Heart left ventricle (tissue), 16 donors: Measurements from ENCODE around the gene CDK5R2. TPM values are rescaled to one million over a fixed set of nuclear protein-coding genes. Genes with fewer than 3 reads are reported as not detected.
A peak's percentile ranks its signal among the peaks of the same experiment; 100 is the strongest.

Experiments
- ATAC-seq, 4 donors: fragments of 200-7000 bp; cut with Tn5 transposase; one replicate each; pipeline ENCODE4 v1.9.1; 2020 to 2022; ENCODE audit warnings: moderate library complexity in 4 of 4, mild to moderate bottlenecking in 3 of 4, moderate number of reproducible peaks in 1 of 4
- DNase-seq, 5 donors: peaks; one replicate each; pipeline ENCODE4 v3.0.0-alpha.2; 2020
- H3K27ac ChIP-seq, 12 donors: fragments of 200-600 bp; sonication (generic) in 4 of 12; one replicate each; pipeline versions ENCODE4 v1.5.0 to v1.8.0; 2016 to 2022; ENCODE audit warnings: mild to moderate bottlenecking in 2 of 12
- H3K27me3 ChIP-seq, 9 donors: fragments of 200-600 bp; sonication (generic) in 2 of 9; one replicate each; pipeline versions ENCODE4 v1.5.1 to v1.8.0; 2016 to 2022; ENCODE audit warnings: mild to moderate bottlenecking in 3 of 9
- H3K36me3 ChIP-seq, 9 donors: fragments of 200-600 bp; sonication (generic) in 2 of 9; one replicate each; pipeline versions ENCODE4 v1.5.0 to v1.8.0; 2018 to 2022; ENCODE audit warnings: mild to moderate bottlenecking in 2 of 9
- H3K4me1 ChIP-seq, 12 donors: fragments of 200-600 bp; sonication (generic) in 4 of 12; one replicate each; pipeline versions ENCODE4 v1.5.0 to v1.8.0; 2016 to 2022; ENCODE audit warnings: mild to moderate bottlenecking in 3 of 12
- H3K4me3 ChIP-seq, 12 donors: fragments of 200-600 bp; sonication (generic) in 4 of 12; one replicate each; pipeline versions ENCODE4 v1.5.0 to v1.8.0; 2017 to 2022; ENCODE audit warnings: mild to moderate bottlenecking in 9 of 12, moderate library complexity in 4 of 12
- H3K9me3 ChIP-seq, 12 donors: fragments of 200-600 bp; sonication (generic) in 4 of 12; one replicate each; pipeline versions ENCODE4 v1.5.0 to v1.8.0; 2016 to 2022; ENCODE audit warnings: mild to moderate bottlenecking in 1 of 12
- POLR2A ChIP-seq, 2 donors: fragments of 450-650 bp; IDR thresholded peaks; one replicate each; pipeline ENCODE4 v1.6.1; 2017; ENCODE audit warnings: antibody characterized with exemption in 2 of 2, mild to moderate bottlenecking in 2 of 2, moderate library complexity in 2 of 2
- WGBS, 4 donors: extraction: QIAGEN DNeasy Blood & Tissue Kit in 2 of 4; methylation state at CpG; one replicate each; pipeline versions ENCODE4 v1.1.5 to v1.1.7; 2013 to 2018; 5-methylcytosine and 5-hydroxymethylcytosine counted together
- intact Hi-C, 10 donors: fragments of 100-400 bp; cut with DNase I; formaldehyde crosslinking; loops; one replicate each; pipeline versions ENCODE4 v1.11.1 to v1.14.2; 2022
- polyA plus RNA-seq, 2 donors: library from polyadenylated mRNA; stranded (reverse); fragments of 200-250 nt; gene quantifications; one replicate each; pipeline ENCODE4 v1.2.3, GENCODE V29; 2013
- total RNA-seq, 9 donors: library from RNA; depleted of rRNA in 2 of 9; stranded (reverse); fragments of >200 nt in 2 of 9; fragmentation: NEBNext Ultra II Directional in 3 of 9; extraction: Animal tissue kit (Norgen Biotek cat#: 25700) in 3 of 9; gene quantifications; one replicate each; pipeline versions ENCODE4 v1.1.0 to v1.2.4, GENCODE V29; 2016 to 2023
- TF ChIP-seq, protein P1 (sequence below), 12 donors: fragments of 200-600 bp; sonication (generic) in 4 of 12; IDR thresholded peaks; one replicate each; pipeline versions ENCODE4 v1.5.0 to v1.8.0; 2018 to 2022; ENCODE audit warnings: antibody characterized with exemption in 12 of 12, mild to moderate bottlenecking in 5 of 12
- donor health status: ischemic (EF 13 %, LVEDD 7.1; RV severe dilation, severe dysfunction).
- donor health status: healthy with polysubstance abuse.
- donor health status: DM: no; HTN: yes; CAD: no.
- donor health status: DM: no; HTN: no; CAD: no.
- donor health status: ischemic (EF 25% LVEDD 6.9; RV normal size, moderate dysfunction).
- donor health status: ischemic (EF 25% LVEDD 5.7; RV mildly dilated, moderate dysfunction).
- donor health status: healthy.
- donor health status: DM: yes; HTN: yes; CAD: no.
- donor health status: ischemic (EF 35%, LVEDD 5.7; RV mildly dilated, moderate dysfunction).
- donor health status: nonischemic (EF 11% LVEDD 7.7; RV severe dilation, severe dysfunction).
- donor health status: DM: yes; HTN: yes; CAD: no.
- donor health status: PGD.
- donor health status: ischemic (EF 29% LVEDD 5.4; RV normal size, mild dysfunction).
- donor health status: nonischemic (EF 23%, LVEDD 6.1; RV moderate dilation, normal function).

CDK5R2 gene
- total and polyA plus RNA-seq, 11 donors, result not detected

DNA sequence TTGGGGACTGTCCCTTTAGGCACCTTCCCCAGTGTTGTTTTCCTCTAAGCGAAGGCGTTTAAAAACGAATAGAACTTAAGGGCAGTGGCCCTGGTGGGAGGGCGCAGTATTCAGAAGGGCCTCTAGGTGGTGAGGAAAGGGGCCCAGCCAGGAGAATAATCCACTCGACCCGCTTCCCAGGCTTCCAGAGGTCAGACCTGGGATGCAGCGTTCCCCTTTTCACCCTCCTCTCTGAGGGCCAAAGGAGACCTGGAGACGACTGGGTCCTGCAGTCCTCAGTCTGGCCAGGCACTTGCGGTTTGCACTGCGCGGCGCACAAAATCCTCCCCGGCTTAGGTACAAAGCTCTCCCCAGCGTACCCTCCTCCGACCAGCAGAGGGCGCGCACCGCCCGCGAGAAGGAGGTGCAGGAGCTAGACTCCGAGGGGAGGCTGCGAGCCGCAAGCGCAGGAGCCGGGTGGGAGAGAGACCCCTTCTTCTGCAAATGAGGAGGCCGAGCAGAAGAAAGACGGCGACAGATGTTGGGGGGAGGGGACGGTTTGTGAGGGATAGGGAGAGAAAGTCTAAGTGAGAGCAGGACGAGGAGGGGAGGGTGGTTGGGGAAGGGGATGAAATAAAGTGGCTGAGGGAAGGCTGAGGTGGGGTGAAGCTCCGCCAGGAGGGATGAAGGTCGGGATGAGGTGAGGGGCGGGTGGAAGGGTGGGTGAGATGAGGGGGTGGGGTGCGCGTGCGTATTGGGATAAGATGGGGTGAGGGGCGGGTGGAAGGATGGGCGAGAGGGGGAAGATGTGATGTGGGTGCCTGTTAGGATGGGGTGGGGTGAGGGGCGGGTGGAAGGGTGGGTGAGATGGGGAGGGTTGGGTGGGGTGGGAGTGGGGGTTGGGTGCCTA lies 20.6 kb downstream of the CDK5R2 start:
- H3K27me3 ChIP-seq, result peaks cover 45 to 95% (median 73%) of the 10 kb centered on the region in 9 donors
- H3K36me3 ChIP-seq, result no peaks in the 10 kb centered on the region
- peak overlapping the region in 5 of 12 donors; percentile 8 to 38 (median 20) for H3K4me3 ChIP-seq
- peaks cover 12 to 47% (median 39%) of the 10 kb centered on the region in 12 donors for H3K4me1 ChIP-seq
- H3K9me3 ChIP-seq, result no peaks in the 10 kb centered on the region
- DNase-seq (peak; percentile 73 to 88 (median 79)), ATAC-seq (peak; percentile 76 to 93 (median 83))
- H3K27ac ChIP-seq, result no peak overlapping the region
- TF ChIP-seq POLR2A (IDR thresholded peaks at IDR 0.05), result no peak
- TF ChIP-seq, protein P1, sequence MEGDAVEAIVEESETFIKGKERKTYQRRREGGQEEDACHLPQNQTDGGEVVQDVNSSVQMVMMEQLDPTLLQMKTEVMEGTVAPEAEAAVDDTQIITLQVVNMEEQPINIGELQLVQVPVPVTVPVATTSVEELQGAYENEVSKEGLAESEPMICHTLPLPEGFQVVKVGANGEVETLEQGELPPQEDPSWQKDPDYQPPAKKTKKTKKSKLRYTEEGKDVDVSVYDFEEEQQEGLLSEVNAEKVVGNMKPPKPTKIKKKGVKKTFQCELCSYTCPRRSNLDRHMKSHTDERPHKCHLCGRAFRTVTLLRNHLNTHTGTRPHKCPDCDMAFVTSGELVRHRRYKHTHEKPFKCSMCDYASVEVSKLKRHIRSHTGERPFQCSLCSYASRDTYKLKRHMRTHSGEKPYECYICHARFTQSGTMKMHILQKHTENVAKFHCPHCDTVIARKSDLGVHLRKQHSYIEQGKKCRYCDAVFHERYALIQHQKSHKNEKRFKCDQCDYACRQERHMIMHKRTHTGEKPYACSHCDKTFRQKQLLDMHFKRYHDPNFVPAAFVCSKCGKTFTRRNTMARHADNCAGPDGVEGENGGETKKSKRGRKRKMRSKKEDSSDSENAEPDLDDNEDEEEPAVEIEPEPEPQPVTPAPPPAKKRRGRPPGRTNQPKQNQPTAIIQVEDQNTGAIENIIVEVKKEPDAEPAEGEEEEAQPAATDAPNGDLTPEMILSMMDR (IDR thresholded peaks at IDR 0.05), result peak; percentile 80 to 93 (median 90)
- 3 to 6% (median 3%) methylated on average over 38 to 39 of the region's 39 CpGs for WGBS, 4 donors
- intact Hi-C loops, result no loop called here

DNA sequence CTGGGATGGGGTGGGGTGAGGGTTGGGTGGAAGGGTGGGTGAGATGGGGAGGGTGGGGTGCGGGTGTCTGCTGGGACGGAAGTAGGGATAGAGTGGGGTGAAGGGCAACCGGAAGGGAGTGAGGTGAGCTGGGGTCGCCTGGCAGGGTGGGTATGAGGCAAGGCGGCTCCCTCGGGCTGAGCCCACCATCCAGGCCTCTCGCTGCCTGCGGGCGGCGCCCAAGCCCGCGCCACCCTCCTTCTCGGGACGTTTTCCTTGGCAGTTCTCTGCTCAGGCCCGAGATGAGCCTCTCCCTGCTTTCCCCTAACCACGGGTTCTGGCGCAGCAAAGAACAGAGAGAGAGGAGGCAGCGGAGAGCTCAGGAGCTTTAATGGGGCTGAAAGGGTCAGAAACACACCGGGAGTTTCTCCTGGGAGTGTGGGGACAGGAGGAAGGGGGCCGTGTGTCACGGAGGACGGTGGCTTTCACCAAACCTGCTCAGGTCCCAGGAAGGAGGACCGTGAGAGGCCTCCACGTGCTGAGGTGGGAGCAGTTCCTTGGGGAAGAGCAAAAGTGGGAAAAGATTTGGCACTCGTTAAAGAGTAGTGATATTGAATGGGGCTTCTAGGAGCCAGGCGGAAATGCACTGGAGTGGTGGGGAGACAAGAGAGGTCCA lies 21.4 kb downstream of the CDK5R2 start:
- TF ChIP-seq, protein P1 (IDR thresholded peaks at IDR 0.05), result no peak
- TF ChIP-seq POLR2A (IDR thresholded peaks at IDR 0.05), result no peak
- peaks cover 53 to 95% (median 79%) of the 10 kb centered on the region in 9 donors for H3K27me3 ChIP-seq
- ATAC-seq, result no peak
- H3K27ac ChIP-seq, result no peak overlapping the region
- peaks cover 12 to 55% (median 43%) of the 10 kb centered on the region in 12 donors for H3K4me1 ChIP-seq
- no peaks in the 10 kb centered on the region for H3K36me3 ChIP-seq
- no peaks in the 10 kb centered on the region for H3K9me3 ChIP-seq
- H3K4me3 ChIP-seq, result peak overlapping the region in 6 of 12 donors; percentile 9 to 44 (median 28)
- intact Hi-C loops, result no loop called here
- WGBS, 4 donors, result 3 to 11% (median 5%) methylated on average over 26 of the region's 26 CpGs
- DNase-seq, result no peak

DNA sequence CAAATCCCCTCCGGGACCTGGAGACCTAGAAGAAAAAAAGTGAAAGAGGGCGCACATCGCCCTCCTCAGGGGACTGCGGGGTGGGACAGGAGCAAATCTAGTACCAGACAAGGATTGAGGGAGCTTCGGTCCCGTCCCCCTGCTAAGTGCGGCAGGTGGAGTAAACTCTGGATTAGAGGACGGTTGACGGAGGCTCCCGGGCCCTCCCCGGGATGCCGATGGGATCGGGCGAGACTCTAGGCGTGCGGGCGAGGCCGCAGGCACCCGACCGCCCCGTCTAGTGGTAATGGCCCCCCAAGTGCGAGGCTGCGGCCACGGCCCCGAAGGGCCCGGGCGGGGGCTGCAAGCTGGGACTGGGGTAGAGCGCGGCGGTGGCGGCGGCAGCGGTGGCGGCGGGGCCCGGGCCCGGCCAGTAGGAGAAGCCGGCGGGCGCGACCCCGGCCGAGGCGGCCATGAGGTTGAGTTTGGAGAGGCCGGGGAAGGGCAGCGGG lies 22.0 kb downstream of the CDK5R2 start:
- Histone ChIP-seq H3K4me1 (peaks cover 12 to 55% (median 43%) of the 10 kb centered on the region in 12 donors), H3K36me3 (no peaks in the 10 kb centered on the region), H3K4me3 (peak overlapping the region in 8 of 12 donors; percentile 9 to 44 (median 32)), H3K9me3 (no peaks in the 10 kb centered on the region), H3K27ac (no peak overlapping the region), H3K27me3 (peaks cover 58 to 95% (median 85%) of the 10 kb centered on the region in 9 donors)
- ATAC-seq, result no peak
- 2 to 5% (median 3%) methylated on average over 24 to 46 of the region's 46 CpGs for WGBS, 4 donors
- TF ChIP-seq, protein P1 (IDR thresholded peaks at IDR 0.05), result no peak
- no peak for TF ChIP-seq POLR2A (IDR thresholded peaks at IDR 0.05)
- DNase-seq, result no peak
- intact Hi-C loops, result no loop called here
